Keratinocyte (primary cell): ENCODE measurements around the gene CAP2. TPM values are rescaled to one million over a fixed set of nuclear protein-coding genes. Genes with fewer than 3 reads are reported as not detected.

ENCODE experiments used
- DNase-seq: peaks from one replicate; pipeline ENCODE4 v3.0.0-alpha.2; 2011; ENCODE audit warnings: low read depth, missing footprints, low spot score
- FAIRE-seq: peaks from 2 replicates; lab custom pipeline; 2011; peaks lifted over from hg19 to GRCh38; lab: Jason Lieb, UNC
- H2AFZ ChIP-seq: 2 replicates; pipeline ENCODE4 v1.6.0; 2012; ENCODE audit warnings: low read length, control low read depth, inconsistent platforms; ENCODE audit not compliant: control insufficient read depth
- H3K27ac ChIP-seq: 2 replicates; pipeline ENCODE4 v1.5.1; 2011; ENCODE audit warnings: low read length; ENCODE audit not compliant: control insufficient read depth, insufficient read depth
- H3K27me3 ChIP-seq: 3 replicates; pipeline ENCODE4 v1.6.0; 2011; ENCODE audit warnings: low read length; ENCODE audit not compliant: control insufficient read depth, insufficient read depth; ENCODE audit errors: extremely low read depth
- H3K36me3 ChIP-seq, 2 experiments: 2 replicates in 1 of 2; 3 replicates in 1 of 2; pipeline ENCODE4 v1.5.1; 2011; ENCODE audit warnings: low read length in 2 of 2, mild to moderate bottlenecking in 1 of 2; ENCODE audit not compliant: control insufficient read depth in 2 of 2, insufficient read depth in 2 of 2; ENCODE audit errors: extremely low read depth in 1 of 2
- H3K4me1 ChIP-seq: 3 replicates; pipeline ENCODE4 v1.5.1; 2011; ENCODE audit warnings: low read length; ENCODE audit not compliant: control insufficient read depth, insufficient read depth; ENCODE audit errors: extremely low read depth
- H3K4me2 ChIP-seq: 3 replicates; pipeline ENCODE4 v1.6.0; 2011; ENCODE audit warnings: low read depth, low read length; ENCODE audit not compliant: control insufficient read depth, insufficient read depth; ENCODE audit errors: extremely low read depth
- H3K4me3 ChIP-seq, 3 experiments: fragments of 200-600 bp in 1 of 3; sonication (generic) in 1 of 3; 2 replicates in 2 of 3; 3 replicates in 1 of 3; pipeline ENCODE4 v1.5.1; 2011 to 2016; ENCODE audit warnings: low read length in 3 of 3, mild to moderate bottlenecking in 3 of 3, control low read depth in 2 of 3, inconsistent platforms in 1 of 3, low read depth in 1 of 3, mixed read lengths in 1 of 3, mixed run types in 1 of 3, moderate library complexity in 1 of 3; ENCODE audit not compliant: control insufficient read depth in 2 of 3, insufficient read depth in 2 of 3; ENCODE audit errors: extremely low read depth in 1 of 3
- H3K79me2 ChIP-seq: 2 replicates; pipeline ENCODE4 v1.6.0; 2012; ENCODE audit warnings: low read length; ENCODE audit not compliant: control insufficient read depth, insufficient read depth
- H3K9ac ChIP-seq: 3 replicates; pipeline ENCODE4 v1.6.0; 2011; ENCODE audit warnings: low read length; ENCODE audit not compliant: control insufficient read depth, insufficient read depth; ENCODE audit errors: extremely low read depth
- H3K9me1 ChIP-seq: 3 replicates; pipeline ENCODE4 v1.6.0; 2011; ENCODE audit warnings: low read length; ENCODE audit not compliant: control insufficient read depth, insufficient read depth; ENCODE audit errors: extremely low read depth
- H3K9me3 ChIP-seq: 2 replicates; pipeline ENCODE4 v1.5.1; 2012; ENCODE audit warnings: low read depth, low read length; ENCODE audit not compliant: control insufficient read depth
- H4K20me1 ChIP-seq: 3 replicates; pipeline ENCODE4 v1.6.0; 2011; ENCODE audit warnings: low read length; ENCODE audit not compliant: control insufficient read depth, insufficient read depth; ENCODE audit errors: extremely low read depth
- CTCF ChIP-seq, 3 experiments: IDR thresholded peaks in 1 of 3; conservative IDR thresholded peaks in 1 of 3; optimal IDR thresholded peaks in 1 of 3; 2 replicates in 2 of 3; 3 replicates in 1 of 3; pipeline versions ENCODE3 to v1.5.1; 2011; ENCODE audit warnings: low read length in 3 of 3, mild to moderate bottlenecking in 3 of 3, moderate library complexity in 2 of 3, control low read depth in 1 of 3, inconsistent platforms in 1 of 3; ENCODE audit not compliant: insufficient read depth in 2 of 3; ENCODE audit errors: extremely low read depth in 1 of 3
- EZH2 ChIP-seq: IDR thresholded peaks from one replicate; pipeline ENCODE4 v1.6.1; 2012; ENCODE audit warnings: inconsistent platforms, mild to moderate bottlenecking, low read length, moderate library complexity
- dilution Hi-C: fragments of 300-500 bp; cut with MboI; formaldehyde crosslinking; loops from one replicate; pipeline ENCODE4 v1.7.0; 2020; ENCODE audit warnings: low sequenced_read_pairs; ENCODE audit not compliant: extremely low pct_ligation_motif_present
- polyA plus RNA-seq, 5 experiments: library from polyadenylated mRNA; depleted of rRNA in 3 of 5; stranded (reverse) in 3 of 5; stranded (forward) in 1 of 5; unstranded in 1 of 5; fragments of >200 nt; gene quantifications; 1 replicate in 1 of 5; 2 replicates in 3 of 5; 3 replicates in 1 of 5; pipeline versions ENCODE4 v1.2.1 to v1.2.3, GENCODE V29; 2011 to 2012; ENCODE audit warnings: missing spikeins in 2 of 5, low read depth in 1 of 5, low replicate concordance in 1 of 5

Gene CAP2
- polyA plus RNA-seq, 1 donor (not counting 4 experiments of a cell fraction or from before 2014, with no cell fraction given): 12.1 TPM

GRCh38 chr6:17388365-17388764, 5.0 kb upstream of the CAP2 start:
- Histone ChIP-seq H3K4me1 (peaks cover 26% of the 10 kb centered on the region), H3K9me3 (no peaks in the 10 kb centered on the region), H2AFZ (no peak overlapping the region), H3K4me3 (no peak overlapping the region), H3K9me1 (no peaks in the 10 kb centered on the region), H3K36me3 (no peaks in the 10 kb centered on the region), H3K9ac (no peak overlapping the region), H3K4me2 (no peak overlapping the region), H3K27ac (no peak overlapping the region), H3K27me3 (no peaks in the 10 kb centered on the region), H3K79me2 (no peaks in the 10 kb centered on the region), H4K20me1 (no peaks in the 10 kb centered on the region)
- no peak for FAIRE-seq
- no peak for DNase-seq
- TF ChIP-seq CTCF (optimal IDR thresholded peaks at IDR 0.05 in 1 of 3, IDR thresholded peaks at IDR 0.05 in 1 of 3, conservative IDR thresholded peaks at IDR 0.05 in 1 of 3; ENCODE audit: extremely low read depth in 1 of 3, insufficient read depth in 2 of 3, low read length in 3 of 3) (no peak), EZH2 (no peak)
- dilution Hi-C loops: no loop called here

GRCh38 chr6:17389274-17389847, 4.0 kb upstream of the CAP2 start:
- no peak for TF ChIP-seq EZH2
- no peak for TF ChIP-seq CTCF (optimal IDR thresholded peaks at IDR 0.05 in 1 of 3, IDR thresholded peaks at IDR 0.05 in 1 of 3, conservative IDR thresholded peaks at IDR 0.05 in 1 of 3; ENCODE audit: extremely low read depth in 1 of 3, insufficient read depth in 2 of 3, low read length in 3 of 3)
- Histone ChIP-seq H3K79me2 (peaks cover 4% of the 10 kb centered on the region), H3K36me3 (no peaks in the 10 kb centered on the region), H2AFZ (peak overlapping the region; percentile 84), H3K27me3 (no peaks in the 10 kb centered on the region), H3K9ac (peak overlapping the region; percentile 47), H3K27ac (peak overlapping the region; percentile 87), H3K4me2 (peak overlapping the region; percentile 56), H3K4me3 (no peak overlapping the region), H3K9me3 (no peaks in the 10 kb centered on the region), H3K4me1 (peaks cover 26% of the 10 kb centered on the region), H3K9me1 (no peaks in the 10 kb centered on the region), H4K20me1 (no peaks in the 10 kb centered on the region)
- peak; percentile 60 for FAIRE-seq
- dilution Hi-C loops: no loop called here
- DNase-seq: no peak
